Coronary artery (tissue), 2 donors: ENCODE measurements around the gene WDR41.

Experiments used
- DNase-seq: peaks from one replicate; pipeline ENCODE4 v3.0.0-alpha.2; 2017; ENCODE audit warnings: low spot score
- H3K27ac ChIP-seq, 2 donors: fragments of 200-600 bp; sonication (generic); one replicate each; pipeline ENCODE4 v1.5.1; 2016 to 2019
- H3K4me3 ChIP-seq: fragments of 200-600 bp; sonication (generic); 2 replicates; pipeline ENCODE4 v1.5.1; 2016; ENCODE audit warnings: mild to moderate bottlenecking, moderate library complexity
- TF ChIP-seq, protein P1 (sequence below): fragments of 200-600 bp; sonication (generic); IDR thresholded peaks from one replicate; pipeline ENCODE4 v1.5.1; 2019; ENCODE audit warnings: antibody characterized with exemption

Gene WDR41

DNA sequence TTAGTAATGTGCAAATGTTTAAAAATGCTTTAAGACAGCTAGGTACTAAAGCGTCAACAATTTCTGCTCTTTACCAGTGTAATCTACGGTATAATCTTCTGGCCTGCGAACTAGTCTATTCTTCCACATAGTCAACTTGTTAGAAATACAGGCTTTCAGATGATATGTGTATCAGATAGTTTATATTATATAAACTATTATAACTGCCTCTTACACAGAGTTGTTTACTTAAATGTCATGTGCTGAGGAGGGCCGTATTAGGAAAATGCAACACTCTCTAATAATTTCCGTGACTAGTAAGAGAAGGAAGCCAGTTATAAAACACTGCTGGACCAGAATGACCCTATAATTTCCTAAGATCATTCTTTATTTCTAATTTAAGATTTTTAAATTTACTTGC, 63.6 kb downstream of the WDR41 start:
- TF ChIP-seq, protein P1, sequence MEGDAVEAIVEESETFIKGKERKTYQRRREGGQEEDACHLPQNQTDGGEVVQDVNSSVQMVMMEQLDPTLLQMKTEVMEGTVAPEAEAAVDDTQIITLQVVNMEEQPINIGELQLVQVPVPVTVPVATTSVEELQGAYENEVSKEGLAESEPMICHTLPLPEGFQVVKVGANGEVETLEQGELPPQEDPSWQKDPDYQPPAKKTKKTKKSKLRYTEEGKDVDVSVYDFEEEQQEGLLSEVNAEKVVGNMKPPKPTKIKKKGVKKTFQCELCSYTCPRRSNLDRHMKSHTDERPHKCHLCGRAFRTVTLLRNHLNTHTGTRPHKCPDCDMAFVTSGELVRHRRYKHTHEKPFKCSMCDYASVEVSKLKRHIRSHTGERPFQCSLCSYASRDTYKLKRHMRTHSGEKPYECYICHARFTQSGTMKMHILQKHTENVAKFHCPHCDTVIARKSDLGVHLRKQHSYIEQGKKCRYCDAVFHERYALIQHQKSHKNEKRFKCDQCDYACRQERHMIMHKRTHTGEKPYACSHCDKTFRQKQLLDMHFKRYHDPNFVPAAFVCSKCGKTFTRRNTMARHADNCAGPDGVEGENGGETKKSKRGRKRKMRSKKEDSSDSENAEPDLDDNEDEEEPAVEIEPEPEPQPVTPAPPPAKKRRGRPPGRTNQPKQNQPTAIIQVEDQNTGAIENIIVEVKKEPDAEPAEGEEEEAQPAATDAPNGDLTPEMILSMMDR: no peak
- DNase-seq: no peak
- H3K4me3 ChIP-seq: no peak overlapping the region
- peak overlapping the region in 1 of 2 donors; percentile 62 for H3K27ac ChIP-seq

DNA sequence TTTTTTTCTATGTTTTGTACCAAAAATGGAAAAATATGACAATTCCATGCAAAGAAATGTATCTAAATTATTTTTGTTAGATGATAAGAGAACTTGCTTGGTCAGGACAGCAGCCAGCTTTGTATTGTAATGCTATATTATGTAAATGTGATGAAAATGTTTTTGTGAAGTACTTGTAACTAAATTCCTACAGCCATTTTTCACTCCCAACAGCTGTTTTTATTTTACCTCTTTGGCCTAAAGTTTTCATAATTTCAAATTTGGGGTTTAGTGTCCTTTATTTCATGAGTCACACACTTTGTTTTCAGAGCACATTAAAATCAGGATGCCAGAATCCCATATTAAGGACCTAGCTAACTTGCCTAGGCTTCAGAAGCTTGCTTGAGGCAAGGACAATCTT, 64.1 kb downstream of the WDR41 start:
- H3K4me3 ChIP-seq: no peak overlapping the region
- DNase-seq: no peak
- H3K27ac ChIP-seq: peak overlapping the region in 1 of 2 donors; percentile 62
- TF ChIP-seq, protein P1: no peak

DNA sequence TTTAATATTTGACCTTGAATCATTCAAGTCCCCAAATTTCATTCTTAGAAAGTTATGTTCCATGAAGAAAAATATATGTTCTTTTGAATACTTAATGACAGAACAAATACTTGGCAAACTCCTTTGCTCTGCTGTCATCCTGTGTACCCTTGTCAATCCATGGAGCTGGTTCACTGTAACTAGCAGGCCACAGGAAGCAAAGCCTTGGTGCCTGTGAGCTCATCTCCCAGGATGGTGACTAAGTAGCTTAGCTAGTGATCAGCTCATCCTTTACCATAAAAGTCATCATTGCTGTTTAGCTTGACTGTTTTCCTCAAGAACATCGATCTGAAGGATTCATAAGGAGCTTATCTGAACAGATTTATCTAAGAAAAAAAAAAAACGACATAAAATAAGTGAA, 65.4 kb downstream of the WDR41 start:
- no peak for DNase-seq
- TF ChIP-seq, protein P1: no peak
- H3K27ac ChIP-seq: peak overlapping the region; percentile 11 to 13
- H3K4me3 ChIP-seq: no peak overlapping the region

DNA sequence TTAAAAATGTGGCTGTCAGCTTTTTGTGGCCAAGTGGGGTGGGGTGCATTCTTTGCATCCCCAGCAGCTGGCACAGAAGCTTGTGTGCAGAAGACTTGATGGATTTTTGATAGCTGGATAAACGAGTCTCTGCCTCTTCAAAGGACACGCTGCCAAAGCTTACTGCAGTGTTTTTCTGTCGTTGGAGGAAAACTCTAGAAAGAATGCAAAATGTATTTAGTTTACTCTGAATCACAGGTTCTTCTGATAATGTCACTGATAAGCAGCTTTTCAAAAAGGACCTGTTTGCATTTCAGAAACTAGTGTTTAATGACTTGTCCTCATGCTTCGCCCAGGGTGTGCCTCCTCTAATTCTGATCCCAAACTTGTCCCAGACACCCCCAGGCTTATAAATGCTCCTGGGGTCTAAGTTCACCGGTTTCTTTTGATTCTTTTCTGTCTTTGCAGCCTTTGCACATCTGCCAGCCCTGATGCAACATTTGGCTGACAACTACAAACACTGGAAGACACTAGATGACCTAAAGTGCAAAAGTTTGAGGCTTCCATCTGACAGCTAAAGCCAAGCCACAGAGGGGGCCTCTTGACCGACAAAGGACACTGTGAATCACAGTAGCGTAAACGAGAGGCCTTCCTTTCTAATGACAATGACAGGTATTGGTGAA, 66.0 kb downstream of the WDR41 start:
- Histone ChIP-seq H3K27ac (peak overlapping the region; percentile 11 to 13), H3K4me3 (no peak overlapping the region)
- DNase-seq: no peak
- TF ChIP-seq, protein P1: no peak

DNA sequence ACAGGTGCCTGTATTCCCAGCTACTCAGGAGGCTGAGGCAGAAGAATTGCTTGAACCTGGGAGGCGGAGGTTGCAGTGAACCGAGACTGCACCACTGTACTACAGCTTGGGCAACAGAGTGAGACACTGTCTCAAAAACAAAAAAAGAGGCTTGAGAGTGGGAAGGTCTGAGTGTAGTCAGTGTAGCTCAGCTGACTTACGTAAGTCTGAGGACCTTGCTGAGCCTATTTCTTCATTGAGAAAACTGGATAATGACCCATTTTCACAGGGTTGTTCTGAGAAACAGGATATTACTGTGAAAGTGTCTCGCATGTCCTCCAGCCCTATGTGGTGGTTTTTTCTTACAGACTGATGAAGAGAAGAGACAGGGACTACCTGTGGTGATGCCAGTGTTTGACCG, 66.7 kb downstream of the WDR41 start:
- TF ChIP-seq, protein P1: no peak
- DNase-seq: no peak
- H3K4me3 ChIP-seq: no peak overlapping the region
- H3K27ac ChIP-seq: peak overlapping the region in 1 of 2 donors; percentile 13

DNA sequence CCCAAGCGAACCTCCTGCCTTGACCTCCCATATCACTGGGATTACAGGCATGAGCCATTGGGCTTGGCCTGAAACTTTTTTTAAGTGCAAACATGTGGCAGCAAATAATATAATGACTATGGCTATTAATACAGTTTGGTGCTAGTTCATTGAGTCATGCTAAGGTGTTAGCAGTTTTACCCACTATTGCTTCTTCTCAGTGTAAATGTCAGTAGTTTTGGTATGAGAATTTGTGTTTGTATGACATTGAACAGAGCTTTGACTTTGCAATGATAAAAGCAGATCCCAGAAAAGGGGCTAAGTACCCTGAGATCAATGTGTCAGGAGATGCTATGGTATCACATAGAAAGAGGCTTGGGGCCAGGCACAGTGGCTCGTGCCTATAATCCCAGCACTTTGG, 67.2 kb downstream of the WDR41 start:
- TF ChIP-seq, protein P1: no peak
- Histone ChIP-seq H3K27ac (peak overlapping the region in 1 of 2 donors; percentile 13), H3K4me3 (no peak overlapping the region)
- no peak for DNase-seq

DNA sequence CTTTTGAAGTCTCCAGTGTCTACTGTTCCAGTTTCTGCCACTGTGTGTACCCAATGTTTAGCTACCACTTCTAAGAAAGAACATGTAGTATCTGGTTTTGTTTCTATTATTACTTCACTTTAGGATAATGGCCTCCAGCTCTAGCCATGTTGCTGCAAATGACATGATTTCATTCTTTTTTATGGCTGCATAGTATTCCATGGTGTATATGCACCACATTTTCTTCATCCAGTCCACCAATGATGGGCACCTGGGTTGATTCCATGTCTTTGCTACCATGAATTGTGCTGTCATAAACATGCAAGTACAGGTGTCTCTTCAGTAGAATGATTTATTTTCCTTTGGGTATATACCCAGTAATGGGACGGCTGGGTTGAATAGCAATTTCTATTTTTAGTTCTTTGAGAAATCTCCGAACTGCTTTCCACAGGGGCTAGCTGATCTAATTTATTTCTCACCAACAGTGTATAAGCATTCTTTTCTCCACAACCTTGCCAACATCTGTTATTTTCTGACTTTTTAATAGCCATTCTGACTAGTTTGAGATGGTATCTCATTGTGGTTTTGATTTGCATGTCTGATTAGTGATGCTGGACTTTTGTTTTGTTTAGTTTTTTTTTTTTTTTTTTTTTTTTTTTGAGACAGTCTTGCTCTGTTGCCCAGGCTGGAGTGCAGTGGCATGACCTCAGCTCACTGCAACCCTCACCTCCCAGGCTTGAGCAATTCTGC, 68.9 kb downstream of the WDR41 start:
- no peak overlapping the region for H3K4me3 ChIP-seq
- TF ChIP-seq, protein P1: no peak
- no peak for DNase-seq
- H3K27ac ChIP-seq: no peak overlapping the region
